Endodermal cell (in vitro differentiated cells): ENCODE results near the gene CDC14B. TPM values are rescaled to one million over a fixed set of nuclear protein-coding genes. Genes with fewer than 3 reads are reported as not detected.

Source experiments
- DNase-seq: peaks from one replicate; pipeline ENCODE4 v3.0.0-alpha.2; 2017
- H3K27ac ChIP-seq: 2 replicates; pipeline ENCODE4 v1.5.1; 2013; ENCODE audit warnings: mild to moderate bottlenecking, low read depth, low read length, moderate library complexity
- H3K27me3 ChIP-seq: 2 replicates; pipeline ENCODE4 v1.6.1; 2013; ENCODE audit warnings: mild to moderate bottlenecking, low read length, moderate library complexity; ENCODE audit not compliant: insufficient read depth, control insufficient read depth, poor library complexity, severe bottlenecking
- H3K36me3 ChIP-seq: 2 replicates; pipeline ENCODE4 v1.7.0; 2013; ENCODE audit warnings: mild to moderate bottlenecking, low read length, moderate library complexity; ENCODE audit not compliant: control insufficient read depth, insufficient read depth
- H3K4me1 ChIP-seq: one replicate; pipeline ENCODE4 v1.7.0; 2013; ENCODE audit warnings: low read length; ENCODE audit not compliant: control insufficient read depth, insufficient read depth
- H3K4me3 ChIP-seq: 2 replicates; pipeline ENCODE4 v1.5.1; 2013; ENCODE audit warnings: mild to moderate bottlenecking, low read length, moderate library complexity
- H3K9ac ChIP-seq: 2 replicates; pipeline ENCODE4 v1.6.1; 2013; ENCODE audit warnings: mild to moderate bottlenecking, low read length, moderate library complexity; ENCODE audit not compliant: poor library complexity, severe bottlenecking; ENCODE audit errors: extremely low read depth
- H3K9me3 ChIP-seq: 2 replicates; pipeline ENCODE4 v1.6.1; 2013; ENCODE audit warnings: mild to moderate bottlenecking, low read length, moderate library complexity; ENCODE audit not compliant: control insufficient read depth
- H3K27ac Mint-ChIP-seq: 2 replicates; pipeline ENCODE4 v1.8.0; 2020; ENCODE audit warnings: mixed read lengths
- H3K27me3 Mint-ChIP-seq: 2 replicates; pipeline ENCODE4 v1.8.0; 2021; ENCODE audit warnings: mild to moderate bottlenecking, mixed read lengths; ENCODE audit not compliant: insufficient read depth
- H3K36me3 Mint-ChIP-seq: 2 replicates; pipeline ENCODE4 v1.8.0; 2020; ENCODE audit warnings: low read depth, mixed read lengths
- H3K4me1 Mint-ChIP-seq: 2 replicates; pipeline ENCODE4 v1.8.0; 2020; ENCODE audit warnings: mixed read lengths
- H3K4me3 Mint-ChIP-seq: 2 replicates; pipeline ENCODE4 v1.8.0; 2020; ENCODE audit warnings: mild to moderate bottlenecking, moderate library complexity, mixed read lengths
- H3K9me3 Mint-ChIP-seq: 2 replicates; pipeline ENCODE4 v1.8.0; 2020; ENCODE audit warnings: mild to moderate bottlenecking, mixed read lengths
- WGBS, 2 experiments: methylation state at CpG; one replicate each; pipeline versions ENCODE4 v1.1.5 to v1.1.7; 2013; ENCODE audit warnings: missing lambda C conversion rate in 2 of 2, mixed read lengths in 1 of 2; ENCODE audit not compliant: insufficient coverage in 1 of 2, insufficient read length in 1 of 2; 5-methylcytosine and 5-hydroxymethylcytosine counted together
- total RNA-seq, 2 donors: library from RNA; stranded (reverse); fragmentation: NEBNext Ultra II Directional in 1 of 2; extraction: Animal tissue kit (Norgen Biotek cat#: 25700) in 1 of 2; gene quantifications; 2 replicates in 1 of 2; 3 replicates in 1 of 2; pipeline ENCODE4 v1.2.1, GENCODE V29; 2021
- TF ChIP-seq, protein P1 (sequence below): fragments of 200-600 bp; sonication (generic); conservative IDR thresholded peaks from 2 replicates; pipeline ENCODE4 v1.5.0; 2021; ENCODE audit warnings: antibody characterized with exemption, mild to moderate bottlenecking

CDC14B gene
- total RNA-seq, 2 donors from 2014 or later = 47.5 to 48.3 TPM

DNA sequence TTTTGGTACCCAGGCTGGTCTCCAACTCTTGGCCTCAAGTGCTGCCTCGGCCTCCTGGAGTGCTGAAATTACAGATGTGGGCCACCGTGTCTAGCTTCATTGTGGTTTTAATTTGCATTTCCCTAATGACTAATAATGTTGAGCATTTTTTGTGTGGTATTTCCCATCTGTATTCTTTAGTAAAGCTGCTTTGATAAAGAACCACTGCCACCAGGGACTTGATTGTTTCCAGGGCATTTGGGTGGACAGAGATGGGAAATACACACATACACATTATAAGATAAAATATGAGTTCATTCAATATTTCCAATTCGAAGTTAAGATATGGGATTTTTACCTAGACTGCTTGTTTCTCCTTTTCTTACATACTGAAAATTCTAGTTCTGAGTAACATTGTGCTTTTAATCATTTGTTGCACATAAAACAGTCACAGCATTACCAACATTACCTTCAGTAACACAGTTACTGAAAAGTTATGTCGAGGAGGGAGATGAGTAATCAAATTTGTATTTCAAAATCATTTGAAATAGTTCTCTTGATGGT lies 140.7 kb downstream of the CDC14B start:
- Histone ChIP-seq H3K27me3 (no peaks in the 10 kb centered on the region), H3K9ac (no peak overlapping the region), H3K4me3 (no peak overlapping the region), H3K4me1 (peaks cover 8% of the 10 kb centered on the region), H3K9me3 (no peaks in the 10 kb centered on the region), H3K36me3 (peaks cover 4% of the 10 kb centered on the region), H3K27ac (no peak overlapping the region)
- H3K27me3 Mint-ChIP-seq = no peaks in the 10 kb centered on the region
- WGBS, 2 experiments = 96 to 100% methylated on average over 1 to 4 of the region's 4 CpGs
- peaks cover 3% of the 10 kb centered on the region for H3K4me1 Mint-ChIP-seq
- no peak overlapping the region for H3K27ac Mint-ChIP-seq
- no peak overlapping the region for H3K4me3 Mint-ChIP-seq
- DNase-seq = no peak
- TF ChIP-seq, protein P1, sequence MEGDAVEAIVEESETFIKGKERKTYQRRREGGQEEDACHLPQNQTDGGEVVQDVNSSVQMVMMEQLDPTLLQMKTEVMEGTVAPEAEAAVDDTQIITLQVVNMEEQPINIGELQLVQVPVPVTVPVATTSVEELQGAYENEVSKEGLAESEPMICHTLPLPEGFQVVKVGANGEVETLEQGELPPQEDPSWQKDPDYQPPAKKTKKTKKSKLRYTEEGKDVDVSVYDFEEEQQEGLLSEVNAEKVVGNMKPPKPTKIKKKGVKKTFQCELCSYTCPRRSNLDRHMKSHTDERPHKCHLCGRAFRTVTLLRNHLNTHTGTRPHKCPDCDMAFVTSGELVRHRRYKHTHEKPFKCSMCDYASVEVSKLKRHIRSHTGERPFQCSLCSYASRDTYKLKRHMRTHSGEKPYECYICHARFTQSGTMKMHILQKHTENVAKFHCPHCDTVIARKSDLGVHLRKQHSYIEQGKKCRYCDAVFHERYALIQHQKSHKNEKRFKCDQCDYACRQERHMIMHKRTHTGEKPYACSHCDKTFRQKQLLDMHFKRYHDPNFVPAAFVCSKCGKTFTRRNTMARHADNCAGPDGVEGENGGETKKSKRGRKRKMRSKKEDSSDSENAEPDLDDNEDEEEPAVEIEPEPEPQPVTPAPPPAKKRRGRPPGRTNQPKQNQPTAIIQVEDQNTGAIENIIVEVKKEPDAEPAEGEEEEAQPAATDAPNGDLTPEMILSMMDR = no peak
- H3K9me3 Mint-ChIP-seq = no peaks in the 10 kb centered on the region
- H3K36me3 Mint-ChIP-seq = peaks cover 22% of the 10 kb centered on the region

DNA sequence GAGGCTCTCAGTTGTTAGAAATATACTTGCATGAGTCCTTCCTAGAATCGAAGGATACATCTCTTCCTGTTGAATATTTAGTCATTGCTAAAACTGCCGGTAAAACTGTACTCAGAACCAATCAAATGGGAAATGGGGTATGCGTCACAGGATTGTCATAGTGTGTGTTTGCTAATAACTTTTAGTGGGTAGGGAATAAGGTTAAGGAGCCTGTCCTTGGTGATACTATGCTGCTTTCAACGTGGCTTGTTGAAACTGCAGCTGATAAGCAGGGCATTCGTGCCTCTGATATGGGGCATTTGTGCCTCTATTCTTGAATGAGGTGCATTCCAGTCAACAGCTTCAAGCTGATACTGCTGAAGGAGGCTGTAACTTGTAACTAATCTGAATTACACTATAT lies 143.1 kb downstream of the CDC14B start:
- Histone ChIP-seq H3K4me3 (no peak overlapping the region), H3K27ac (no peak overlapping the region), H3K9ac (peak overlapping the region; percentile 20), H3K27me3 (no peaks in the 10 kb centered on the region), H3K4me1 (peaks cover 8% of the 10 kb centered on the region), H3K9me3 (no peaks in the 10 kb centered on the region), H3K36me3 (peaks cover 14% of the 10 kb centered on the region)
- no peaks in the 10 kb centered on the region for H3K9me3 Mint-ChIP-seq
- H3K27me3 Mint-ChIP-seq = no peaks in the 10 kb centered on the region
- H3K27ac Mint-ChIP-seq = no peak overlapping the region
- H3K36me3 Mint-ChIP-seq = peaks cover 7% of the 10 kb centered on the region
- H3K4me3 Mint-ChIP-seq = no peak overlapping the region
- H3K4me1 Mint-ChIP-seq = peaks cover 3% of the 10 kb centered on the region
- WGBS, 2 experiments = 85 to 89% methylated on average over 3 to 5 of the region's 5 CpGs
- TF ChIP-seq, protein P1 = no peak
- DNase-seq = no peak

DNA sequence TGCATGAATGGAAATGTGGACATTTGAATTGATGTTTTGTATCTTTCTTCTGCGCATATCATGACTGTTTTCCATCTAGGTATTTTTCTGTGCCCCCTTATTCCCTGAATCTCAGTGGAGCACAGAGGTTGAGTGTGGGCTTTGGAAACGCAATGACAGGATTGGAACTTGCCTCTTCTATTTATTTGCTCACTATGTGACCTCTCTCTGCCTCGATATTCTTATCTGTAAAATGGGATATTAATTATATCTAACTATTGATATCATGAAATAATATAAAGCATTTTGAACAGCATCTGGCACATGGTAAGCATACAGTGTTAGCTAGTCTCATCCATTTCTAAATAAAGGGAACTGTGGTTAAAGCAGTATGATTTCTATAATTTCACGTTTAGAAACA lies 143.6 kb downstream of the CDC14B start:
- H3K27me3 Mint-ChIP-seq = no peaks in the 10 kb centered on the region
- no peaks in the 10 kb centered on the region for H3K27me3 ChIP-seq
- TF ChIP-seq, protein P1 = no peak
- no peak for DNase-seq
- H3K9me3 Mint-ChIP-seq = no peaks in the 10 kb centered on the region
- no peak overlapping the region for H3K27ac Mint-ChIP-seq
- H3K36me3 ChIP-seq = peaks cover 14% of the 10 kb centered on the region
- no peak overlapping the region for H3K9ac ChIP-seq
- H3K4me3 Mint-ChIP-seq = no peak overlapping the region
- no peak overlapping the region for H3K4me3 ChIP-seq
- peaks cover 8% of the 10 kb centered on the region for H3K4me1 ChIP-seq
- no peaks in the 10 kb centered on the region for H3K9me3 ChIP-seq
- 100% methylated on average over 2 of the region's 4 CpGs for WGBS, 2 experiments
- H3K27ac ChIP-seq = no peak overlapping the region
- H3K4me1 Mint-ChIP-seq = peaks cover 3% of the 10 kb centered on the region
- H3K36me3 Mint-ChIP-seq = peaks cover 12% of the 10 kb centered on the region
